Measurements from ENCODE around the gene C1orf52. TPM values are rescaled to one million over a fixed set of nuclear protein-coding genes. Genes with fewer than 3 reads are reported as not detected.

The C1orf52 gene
- total and polyA plus RNA-seq, 2 of the 13 experiments (the other 11 are each of a cell fraction or from before 2014, with no cell fraction given): 19.4 to 27.4 TPM

- no peak overlapping the region for H3K9ac ChIP-seq (ENCODE audit: insufficient read depth, low read depth, low read length)
- no peak overlapping the region for H3K4me2 ChIP-seq (ENCODE audit: low read depth, low read length)
- ATAC-seq (no peak), FAIRE-seq (no peak), DNase-seq (ENCODE audit: low spot score) (no peak)
- WGBS (ENCODE audit: low lambda C conversion rate): 95% methylated on average over 2 of the region's 2 CpGs
- H4K20me1 ChIP-seq (ENCODE audit: insufficient read depth, low read length): no peaks in the 10 kb centered on the region
- H3K4me1 ChIP-seq (ENCODE audit: insufficient read depth, low read length): peaks cover 13% of the 10 kb centered on the region
- H3K27ac ChIP-seq (ENCODE audit: extremely low read length, insufficient read depth, low read length): no peak overlapping the region
- no TSS peak for BruUV-seq (replicated peaks)
- intact Hi-C loops (cut with micrococcal nuclease; ENCODE audit: unreplicated experiment) (no loop called here), in situ Hi-C loops (cut with HindIII; ENCODE audit: extremely low pct_ligation_motif_present, low pct_unique_long_range_greater_than_20kb) (no loop called here)
- no peaks in the 10 kb centered on the region for H3K36me3 ChIP-seq (replicated peaks in 1 of 2; ENCODE audit: control insufficient read depth in 1 of 2, insufficient read depth in 2 of 2, low read length in 2 of 2)
- H3K79me2 ChIP-seq (ENCODE audit: insufficient read depth, low read length): peaks cover 18% of the 10 kb centered on the region
- no peak for TF ChIP-seq NCOA1 (CRISPR knock-in tag; IDR thresholded peaks at IDR 0.05)
- H3K4me3 ChIP-seq (replicated peaks in 1 of 3; ENCODE audit: insufficient read depth in 1 of 3, low read depth in 2 of 3, low read length in 3 of 3): no peak overlapping the region
- POLR2A ChIA-PET: no interaction called here
- CTCF ChIA-PET (ENCODE audit: low intra/inter-chr PET ratio, low total read pairs): no interaction called here
- H2AFZ ChIP-seq (ENCODE audit: low read length): no peak overlapping the region
- H3K27me3 ChIP-seq (ENCODE audit: control insufficient read depth in 1 of 2, insufficient read depth in 2 of 2, low read length in 2 of 2): peaks cover 0 to 4% of the 10 kb centered on the region in 2 experiments; a peak in 1 of 5 replicates
- H3K9me3 ChIP-seq (ENCODE audit: low read length): no peaks in the 10 kb centered on the region
Measured at GRCh38 chr1:85203573-85204171, 55.8 kb downstream of the C1orf52 start.

- no TSS peak for BruUV-seq (replicated peaks)
- FAIRE-seq (no peak), DNase-seq (ENCODE audit: low spot score) (no peak), ATAC-seq (no peak)
- no peaks in the 10 kb centered on the region for H3K36me3 ChIP-seq (replicated peaks in 1 of 2; ENCODE audit: control insufficient read depth in 1 of 2, insufficient read depth in 2 of 2, low read length in 2 of 2)
- H3K79me2 ChIP-seq (ENCODE audit: insufficient read depth, low read length): peaks cover 25% of the 10 kb centered on the region
- H4K20me1 ChIP-seq (ENCODE audit: insufficient read depth, low read length): no peaks in the 10 kb centered on the region
- H3K9ac ChIP-seq (ENCODE audit: insufficient read depth, low read depth, low read length): no peak overlapping the region
- intact Hi-C loops (cut with micrococcal nuclease; ENCODE audit: unreplicated experiment) (no loop called here), in situ Hi-C loops (cut with HindIII; ENCODE audit: extremely low pct_ligation_motif_present, low pct_unique_long_range_greater_than_20kb) (no loop called here)
- no peak overlapping the region for H3K27ac ChIP-seq (ENCODE audit: extremely low read length, insufficient read depth, low read length)
- no peak overlapping the region for H3K4me3 ChIP-seq (replicated peaks in 1 of 3; ENCODE audit: insufficient read depth in 1 of 3, low read depth in 2 of 3, low read length in 3 of 3)
- H3K27me3 ChIP-seq (ENCODE audit: control insufficient read depth in 1 of 2, insufficient read depth in 2 of 2, low read length in 2 of 2): no peaks in the 10 kb centered on the region; a peak in 1 of 5 replicates
- no peaks in the 10 kb centered on the region for H3K9me3 ChIP-seq (ENCODE audit: low read length)
- no peak overlapping the region for H2AFZ ChIP-seq (ENCODE audit: low read length)
- peaks cover 19% of the 10 kb centered on the region for H3K4me1 ChIP-seq (ENCODE audit: insufficient read depth, low read length)
- ChIA-PET CTCF (ENCODE audit: low intra/inter-chr PET ratio, low total read pairs) (no interaction called here), POLR2A (no interaction called here)
- TF ChIP-seq TSC22D2 (CRISPR knock-in tag; IDR thresholded peaks at IDR 0.05; ENCODE audit: borderline replicate concordance) (no peak), ETS1 (CRISPR knock-in tag; IDR thresholded peaks at IDR 0.05) (no peak), CSRNP1 (CRISPR knock-in tag; IDR thresholded peaks at IDR 0.05) (no peak), SNAPC2 (CRISPR knock-in tag; IDR thresholded peaks at IDR 0.05) (no peak)
- no peak overlapping the region for H3K4me2 ChIP-seq (ENCODE audit: low read depth, low read length)
- WGBS (ENCODE audit: low lambda C conversion rate): 47% methylated on average over 2 of the region's 2 CpGs
Measured at GRCh38 chr1:85202864-85203255, 56.6 kb downstream of the C1orf52 start.

Measured in HepG2 (cell line).